GM19468 (cell line): ENCODE data around the gene EIF5B.
"Not testable (repeated sequence)": the region's sequence is repeated elsewhere in the genome, so short reads cannot be mapped to it uniquely, and the experiment has no call there.

ENCODE experiments used
- ATAC-seq: cut with Tn5 transposase; IDR thresholded peaks from one replicate; pipeline ENCODE4 v1.9.1; 2021; ENCODE audit warnings: mild to moderate bottlenecking, moderate library complexity, moderate number of reproducible peaks; ENCODE audit not compliant: unreplicated experiment; ENCODE audit errors: extremely low read depth

Gene EIF5B

GRCh38 chr2:99368854-99369253 lies 31.7 kb downstream of the EIF5B start:
- ATAC-seq, result not testable (repeated sequence)

- no peak for ATAC-seq
These were observed 36.0 kb downstream of the EIF5B start for GRCh38 chr2:99373144-99373543.

- ATAC-seq, result no peak
These were observed 37.6 kb downstream of the EIF5B start for GRCh38 chr2:99374747-99375146.

GRCh38 chr2:99376254-99376864 lies 39.2 kb downstream of the EIF5B start:
- no peak for ATAC-seq

GRCh38 chr2:99377879-99378278 lies 40.7 kb downstream of the EIF5B start:
- no peak for ATAC-seq

GRCh38 chr2:99380376-99381010 lies 43.3 kb downstream of the EIF5B start:
- ATAC-seq, result no peak

GRCh38 chr2:99382143-99382542 lies 45.0 kb downstream of the EIF5B start:
- no peak for ATAC-seq

GRCh38 chr2:99386011-99386410 lies 48.8 kb downstream of the EIF5B start:
- no peak for ATAC-seq

- no peak for ATAC-seq
These were observed 51.7 kb downstream of the EIF5B start for GRCh38 chr2:99388892-99389291.

- ATAC-seq, result no peak
These were observed 52.2 kb downstream of the EIF5B start for GRCh38 chr2:99389371-99389770.

GRCh38 chr2:99389946-99390345 lies 52.8 kb downstream of the EIF5B start:
- no peak for ATAC-seq

GRCh38 chr2:99395589-99396130 lies 58.5 kb downstream of the EIF5B start:
- ATAC-seq, result no peak

GRCh38 chr2:99397266-99397920 lies 60.2 kb downstream of the EIF5B start:
- ATAC-seq, result no peak

GRCh38 chr2:99398303-99398702 lies 61.1 kb downstream of the EIF5B start:
- no peak for ATAC-seq

- no peak for ATAC-seq
These were observed 61.9 kb downstream of the EIF5B start for GRCh38 chr2:99399063-99399462.

- ATAC-seq, result no peak
These were observed 62.6 kb downstream of the EIF5B start for GRCh38 chr2:99399795-99400194.

GRCh38 chr2:99401841-99402240 lies 64.7 kb downstream of the EIF5B start:
- no peak for ATAC-seq

GRCh38 chr2:99403084-99403483 lies 65.9 kb downstream of the EIF5B start:
- no peak for ATAC-seq

- ATAC-seq, result no peak
These were observed 66.3 kb downstream of the EIF5B start for GRCh38 chr2:99403524-99403923.

- no peak for ATAC-seq
These were observed 67.0 kb downstream of the EIF5B start for GRCh38 chr2:99404039-99404796.
